HG02885 (cell line): ENCODE data around the gene FAM25A.
"Not testable (repeated sequence)": the region's sequence is repeated elsewhere in the genome, so short reads cannot be mapped to it uniquely, and the experiment has no call there.

Source experiments
- ATAC-seq: cut with Tn5 transposase; IDR thresholded peaks from one replicate; pipeline ENCODE4 v1.9.1; 2021; ENCODE audit warnings: mild to moderate bottlenecking; ENCODE audit not compliant: unreplicated experiment, poor library complexity

The FAM25A gene

GRCh38 chr10:87008303-87008702, 11.8 kb upstream of the FAM25A start:
- ATAC-seq: not testable (repeated sequence)

- not testable (repeated sequence) for ATAC-seq
Measured at GRCh38 chr10:87009134-87009696, 10.9 kb upstream of the FAM25A start.

GRCh38 chr10:87013528-87013927, 6.6 kb upstream of the FAM25A start:
- ATAC-seq: not testable (repeated sequence)

GRCh38 chr10:87014986-87015716, 4.9 kb upstream of the FAM25A start:
- ATAC-seq: not testable (repeated sequence)

- ATAC-seq: not testable (repeated sequence)
Measured at GRCh38 chr10:87018127-87018526, 2.0 kb upstream of the FAM25A start.

- ATAC-seq: not testable (repeated sequence)
Measured at GRCh38 chr10:87019066-87019465, 1.0 kb upstream of the FAM25A start.

GRCh38 chr10:87019504-87019903, 590 bp upstream of the FAM25A start:
- not testable (repeated sequence) for ATAC-seq

- ATAC-seq: not testable (repeated sequence)
Measured at GRCh38 chr10:87025285-87025958, 5.3 kb downstream of the FAM25A start.

GRCh38 chr10:87026747-87027508, 6.8 kb downstream of the FAM25A start:
- not testable (repeated sequence) for ATAC-seq

GRCh38 chr10:87030419-87030818, 10.3 kb downstream of the FAM25A start:
- not testable (repeated sequence) for ATAC-seq

GRCh38 chr10:87030912-87031635, 11.0 kb downstream of the FAM25A start:
- ATAC-seq: no peak

GRCh38 chr10:87036623-87037022, 16.5 kb downstream of the FAM25A start:
- no peak for ATAC-seq

GRCh38 chr10:87038286-87038717, 18.2 kb downstream of the FAM25A start:
- ATAC-seq: no peak

- no peak for ATAC-seq
Measured at GRCh38 chr10:87038786-87039185, 18.7 kb downstream of the FAM25A start.

- not testable (repeated sequence) for ATAC-seq
Measured at GRCh38 chr10:87043579-87043978, 23.5 kb downstream of the FAM25A start.

- no peak for ATAC-seq
Measured at GRCh38 chr10:87045434-87045938, 25.4 kb downstream of the FAM25A start.

- no peak for ATAC-seq
Measured at GRCh38 chr10:87053111-87053510, 33.0 kb downstream of the FAM25A start.

- no peak for ATAC-seq
Measured at GRCh38 chr10:87053577-87054181, 33.6 kb downstream of the FAM25A start.
